ENCODE data around the gene TMX2.

- TF ChIP-seq CTCF (conservative IDR thresholded peaks at IDR 0.05; ENCODE audit: low read length) (no peak), EZH2phosphoT487 (IDR thresholded peaks at IDR 0.05; ENCODE audit: borderline replicate concordance) (no peak)
Observed at GRCh38 chr11:57679396-57679795, 33.0 kb upstream of the TMX2 start.
